ENCODE results near the gene PPP1R26. TPM values are rescaled to one million over a fixed set of nuclear protein-coding genes. Genes with fewer than 3 reads are reported as not detected.

The PPP1R26 gene
- total and polyA plus RNA-seq, 9 of the 15 experiments (the other 6 are each of a cell fraction or from before 2014, with no cell fraction given), result 0.77 to 26.8 (median 9.3) TPM

GRCh38 chr9:135512904-135513303, 33.3 kb downstream of the PPP1R26 start:
- Histone ChIP-seq H2AFZ (ENCODE audit: low read depth, low read length) (peak overlapping the region; percentile 80), H3K9me1 (ENCODE audit: control insufficient read depth, insufficient read depth, low read length) (no peaks in the 10 kb centered on the region), H3K4me1 (replicated peaks in 1 of 2; ENCODE audit: control insufficient read depth in 2 of 2, insufficient read depth in 2 of 2, low read length in 2 of 2) (peaks cover 22 to 24% of the 10 kb centered on the region in 2 experiments), H3K4me3 (no peak overlapping the region), H3K36me3 (ENCODE audit: control insufficient read depth, insufficient read depth, low read length) (no peaks in the 10 kb centered on the region), H3K27me3 (ENCODE audit: control insufficient read depth in 2 of 2, insufficient read depth in 2 of 2, low read length in 2 of 2) (no peaks in the 10 kb centered on the region), H3K4me2 (ENCODE audit: insufficient read depth, low read length) (no peak overlapping the region), H3K9me3 (replicated peaks; ENCODE audit: control insufficient read depth, insufficient read depth, low read depth, low read length) (no peaks in the 10 kb centered on the region), H3K9ac (ENCODE audit: insufficient read depth in 1 of 2, low read depth in 2 of 2, low read length in 2 of 2) (no peak overlapping the region), H3K27ac (ENCODE audit: extremely low read depth, low read depth, low read length) (no peak overlapping the region), H3K79me2 (ENCODE audit: control insufficient read depth, insufficient read depth, low read length) (no peaks in the 10 kb centered on the region), H4K20me1 (replicated peaks; ENCODE audit: control insufficient read depth, insufficient read depth, low read length) (no peaks in the 10 kb centered on the region)
- ChIA-PET POLR2A (interaction anchor here (0.6 kb wide), 1 partner anchor 13 kb away, joined by 3 read pairs; no protein-coding TSS in a partner anchor), CTCF (ENCODE audit: low intra/inter-chr PET ratio) (no interaction called here)
- BruUV-seq (replicated peaks), result no TSS peak
- TF ChIP-seq EGR1 (conservative IDR thresholded peaks at IDR 0.05) (peak; percentile 49; the same call in 1 of the 2 replicates), ZNF280A (IDR thresholded peaks at IDR 0.05; ENCODE audit: low read depth, partially characterized antibody) (no peak)
- intact Hi-C loops (cut with micrococcal nuclease) (no loop called here), in situ Hi-C loops (cut with MboI) (no loop called here)
- no peak for FAIRE-seq
- 14% methylated on average over 7 of the region's 7 CpGs for WGBS (ENCODE audit: insufficient coverage, low coverage, missing lambda C conversion rate)
- ATAC-seq, result peak; percentile 57
- DNase-seq (ENCODE audit: extremely low read depth in 1 of 4, low spot score in 3 of 4), result no peak

GRCh38 chr9:135513351-135513846, 33.8 kb downstream of the PPP1R26 start:
- Histone ChIP-seq H2AFZ (ENCODE audit: low read depth, low read length) (peak overlapping the region; percentile 80; the same call in 1 of the 2 replicates), H3K4me3 (no peak overlapping the region)
- FAIRE-seq, result no peak
- TF ChIP-seq ZNF431 (CRISPR knock-in tag; IDR thresholded peaks at IDR 0.05) (no peak), BRCA1 (IDR thresholded peaks at IDR 0.05) (no peak), BRCA1 (CRISPR knock-in tag; IDR thresholded peaks at IDR 0.05) (no peak), FOSL1 (tag; conservative IDR thresholded peaks at IDR 0.05) (no peak), RERE (CRISPR knock-in tag; IDR thresholded peaks at IDR 0.05; ENCODE audit: borderline replicate concordance) (no peak), ZNF175 (CRISPR knock-in tag; IDR thresholded peaks at IDR 0.05; ENCODE audit: low read depth) (no peak)

More at GRCh38 chr9:135513351-135513846, 33.8 kb downstream of the PPP1R26 start:
- ATAC-seq, result no peak
- Histone ChIP-seq H3K9ac (ENCODE audit: insufficient read depth in 1 of 2, low read depth in 2 of 2, low read length in 2 of 2) (peak overlapping the region in 1 of 2 experiments; percentile 52; a peak in 2 of 4 replicates), H3K27me3 (ENCODE audit: control insufficient read depth in 2 of 2, insufficient read depth in 2 of 2, low read length in 2 of 2) (0 out of 5 replicates have a peak, but pooled peaks cover 0 to under 1% of the 10 kb centered on the region in 2 experiments), H3K9me1 (ENCODE audit: control insufficient read depth, insufficient read depth, low read length) (no peaks in the 10 kb centered on the region), H3K4me1 (replicated peaks in 1 of 2; ENCODE audit: control insufficient read depth in 2 of 2, insufficient read depth in 2 of 2, low read length in 2 of 2) (peaks cover 22 to 24% of the 10 kb centered on the region in 2 experiments), H3K27ac (ENCODE audit: extremely low read depth, low read depth, low read length) (no peak overlapping the region), H3K4me2 (ENCODE audit: insufficient read depth, low read length) (no peak overlapping the region), H3K36me3 (ENCODE audit: control insufficient read depth, insufficient read depth, low read length) (no peaks in the 10 kb centered on the region), H3K79me2 (ENCODE audit: control insufficient read depth, insufficient read depth, low read length) (no peaks in the 10 kb centered on the region), H3K9me3 (replicated peaks; ENCODE audit: control insufficient read depth, insufficient read depth, low read depth, low read length) (no peaks in the 10 kb centered on the region), H4K20me1 (replicated peaks; ENCODE audit: control insufficient read depth, insufficient read depth, low read length) (no peaks in the 10 kb centered on the region)
- intact Hi-C loops (cut with micrococcal nuclease) (no loop called here), in situ Hi-C loops (cut with MboI) (no loop called here)
- no peak for DNase-seq (ENCODE audit: extremely low read depth in 1 of 4, low spot score in 3 of 4)
- 57% methylated on average over 19 of the region's 19 CpGs for WGBS (ENCODE audit: insufficient coverage, low coverage, missing lambda C conversion rate)
- BruUV-seq (replicated peaks), result no TSS peak
- ChIA-PET CTCF (ENCODE audit: low intra/inter-chr PET ratio) (no interaction called here), POLR2A (interaction anchor here (0.6 kb wide), 1 partner anchor 13 kb away, joined by 3 read pairs; no protein-coding TSS in a partner anchor)

All from K562 (cell line).